ENCODE results near the gene UBD.

Gene UBD

DNA sequence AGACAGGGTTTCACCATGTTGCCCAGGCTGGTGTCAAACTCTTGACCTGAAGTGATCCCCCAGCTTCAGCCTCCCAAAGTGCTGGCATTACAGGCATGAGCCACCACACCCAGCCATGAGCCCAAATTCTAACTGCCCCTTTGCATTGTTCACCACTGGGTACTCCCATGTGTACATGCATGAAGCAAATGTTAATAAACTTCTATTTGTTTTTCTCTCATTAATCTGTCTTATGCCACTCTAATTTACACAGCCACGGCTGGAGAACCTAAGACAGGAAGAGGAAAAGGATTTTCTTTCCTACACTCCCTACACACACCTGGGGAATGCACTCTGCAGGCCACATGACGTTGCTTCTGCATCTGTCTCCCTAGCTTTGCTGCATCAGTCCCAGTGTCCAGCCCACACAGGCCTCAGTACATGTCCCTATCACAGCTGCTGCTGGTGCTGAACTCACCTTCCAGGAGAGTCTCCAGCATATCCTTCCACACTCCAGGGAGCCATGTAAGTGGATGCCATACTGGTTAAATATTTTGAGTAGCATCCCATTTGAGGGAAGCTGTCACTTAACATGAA, 38.7 kb upstream of the UBD start:
- Mint-ChIP-seq H3K9me3 (no peaks in the 10 kb centered on the region), H3K27me3 (ENCODE audit: low read depth) (no peaks in the 10 kb centered on the region), H3K27ac (no peak overlapping the region), H3K4me3 (no peak overlapping the region), H3K4me1 (peaks cover 21% of the 10 kb centered on the region), H3K36me3 (ENCODE audit: low read depth) (peaks cover 22% of the 10 kb centered on the region)
- TF ChIP-seq, protein P1, sequence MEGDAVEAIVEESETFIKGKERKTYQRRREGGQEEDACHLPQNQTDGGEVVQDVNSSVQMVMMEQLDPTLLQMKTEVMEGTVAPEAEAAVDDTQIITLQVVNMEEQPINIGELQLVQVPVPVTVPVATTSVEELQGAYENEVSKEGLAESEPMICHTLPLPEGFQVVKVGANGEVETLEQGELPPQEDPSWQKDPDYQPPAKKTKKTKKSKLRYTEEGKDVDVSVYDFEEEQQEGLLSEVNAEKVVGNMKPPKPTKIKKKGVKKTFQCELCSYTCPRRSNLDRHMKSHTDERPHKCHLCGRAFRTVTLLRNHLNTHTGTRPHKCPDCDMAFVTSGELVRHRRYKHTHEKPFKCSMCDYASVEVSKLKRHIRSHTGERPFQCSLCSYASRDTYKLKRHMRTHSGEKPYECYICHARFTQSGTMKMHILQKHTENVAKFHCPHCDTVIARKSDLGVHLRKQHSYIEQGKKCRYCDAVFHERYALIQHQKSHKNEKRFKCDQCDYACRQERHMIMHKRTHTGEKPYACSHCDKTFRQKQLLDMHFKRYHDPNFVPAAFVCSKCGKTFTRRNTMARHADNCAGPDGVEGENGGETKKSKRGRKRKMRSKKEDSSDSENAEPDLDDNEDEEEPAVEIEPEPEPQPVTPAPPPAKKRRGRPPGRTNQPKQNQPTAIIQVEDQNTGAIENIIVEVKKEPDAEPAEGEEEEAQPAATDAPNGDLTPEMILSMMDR (IDR thresholded peaks at IDR 0.05; ENCODE audit: unreplicated experiment in 3 of 3), result no peak

DNA sequence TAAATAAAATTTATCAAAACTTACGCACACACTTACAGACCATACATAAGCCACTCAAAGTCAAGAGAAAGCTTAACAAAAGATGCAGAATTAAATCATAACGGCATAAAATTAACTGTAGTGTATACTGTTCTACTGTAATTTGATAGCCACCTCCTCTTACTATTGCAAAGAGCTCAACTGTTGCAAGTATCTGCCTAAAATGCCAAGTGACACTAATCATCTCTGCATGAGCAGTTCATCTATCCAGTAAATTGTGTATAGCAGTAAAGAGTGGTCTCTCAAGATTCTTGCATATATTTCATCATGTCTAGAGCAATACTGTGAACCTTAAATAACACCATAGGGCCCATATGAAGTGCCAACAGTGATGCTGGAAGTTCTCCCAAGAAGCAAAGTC, 37.7 kb upstream of the UBD start:
- no peak overlapping the region for H3K27ac Mint-ChIP-seq
- TF ChIP-seq, protein P1 (IDR thresholded peaks at IDR 0.05; ENCODE audit: unreplicated experiment in 3 of 3), result no peak
- H3K4me1 Mint-ChIP-seq, result peaks cover 16% of the 10 kb centered on the region
- H3K27me3 Mint-ChIP-seq (ENCODE audit: low read depth), result no peaks in the 10 kb centered on the region
- peaks cover 11% of the 10 kb centered on the region for H3K36me3 Mint-ChIP-seq (ENCODE audit: low read depth)
- no peak overlapping the region for H3K4me3 Mint-ChIP-seq
- H3K9me3 Mint-ChIP-seq, result no peaks in the 10 kb centered on the region

DNA sequence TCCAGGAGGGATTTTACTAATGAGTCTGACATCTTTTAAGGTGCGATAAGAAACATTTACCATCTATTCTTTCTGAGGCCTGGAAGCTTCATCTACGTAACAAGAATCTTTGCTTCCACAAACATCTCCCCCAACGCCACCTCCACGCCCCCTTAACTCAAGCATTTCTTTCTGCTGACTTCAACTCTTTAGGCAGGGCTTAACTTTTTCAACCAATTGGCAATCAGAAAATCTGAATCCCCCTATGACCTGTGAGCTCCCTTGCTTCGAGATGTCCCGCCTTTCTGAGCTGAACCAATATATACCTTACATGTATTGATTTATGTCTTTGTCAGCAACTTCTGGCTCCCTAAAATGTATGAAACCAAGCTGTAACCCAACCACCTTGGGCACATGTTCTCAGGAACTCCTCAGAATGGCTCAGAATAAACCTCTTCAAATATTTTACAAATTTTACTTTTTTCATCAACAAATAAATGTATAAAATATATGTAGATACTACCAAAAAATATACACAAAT, 36.9 kb upstream of the UBD start:
- no peak overlapping the region for H3K27ac Mint-ChIP-seq
- H3K27me3 Mint-ChIP-seq (ENCODE audit: low read depth), result no peaks in the 10 kb centered on the region
- H3K9me3 Mint-ChIP-seq, result no peaks in the 10 kb centered on the region
- H3K36me3 Mint-ChIP-seq (ENCODE audit: low read depth), result peaks cover 4% of the 10 kb centered on the region
- H3K4me1 Mint-ChIP-seq, result peaks cover 16% of the 10 kb centered on the region
- TF ChIP-seq, protein P1 (IDR thresholded peaks at IDR 0.05; ENCODE audit: unreplicated experiment in 3 of 3), result no peak
- H3K4me3 Mint-ChIP-seq, result no peak overlapping the region

DNA sequence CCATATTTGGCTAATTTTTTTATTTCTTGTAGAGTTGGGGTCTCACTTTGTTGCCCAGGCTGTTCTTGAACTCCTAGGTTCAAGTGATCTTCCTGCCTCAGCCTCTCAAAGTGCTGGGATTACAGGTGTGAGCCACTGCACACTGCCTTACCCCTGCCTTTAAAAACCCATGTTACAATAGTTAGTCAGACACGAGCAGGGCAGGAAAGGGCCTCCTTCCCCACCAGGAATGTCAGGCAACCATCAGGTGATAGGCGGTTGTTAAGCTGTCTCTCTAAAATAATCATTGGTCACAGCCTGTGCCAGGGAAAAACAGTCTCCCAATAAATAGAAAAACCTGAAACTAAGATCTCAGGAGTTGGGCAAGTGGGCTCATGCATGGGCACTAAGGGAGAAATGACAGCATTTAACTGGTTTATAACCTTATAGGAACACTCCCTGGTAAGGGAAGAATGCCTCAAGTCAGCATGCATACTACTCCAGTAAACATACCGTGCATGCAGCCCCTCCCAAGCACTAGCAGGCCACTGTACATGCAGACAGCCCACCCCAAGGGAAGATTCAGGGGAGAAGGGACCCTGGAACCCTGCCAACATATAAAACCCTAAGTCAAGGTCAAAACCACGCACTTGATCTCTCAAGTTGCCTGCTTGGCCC, 33.8 kb upstream of the UBD start:
- H3K4me1 Mint-ChIP-seq, result peaks cover 16% of the 10 kb centered on the region
- peak overlapping the region in 1 of 3 experiments; percentile 18 for H3K27ac Mint-ChIP-seq
- H3K9me3 Mint-ChIP-seq, result no peaks in the 10 kb centered on the region
- no peaks in the 10 kb centered on the region for H3K27me3 Mint-ChIP-seq (ENCODE audit: low read depth)
- H3K4me3 Mint-ChIP-seq, result no peak overlapping the region
- no peaks in the 10 kb centered on the region for H3K36me3 Mint-ChIP-seq (ENCODE audit: low read depth)
- TF ChIP-seq, protein P1 (IDR thresholded peaks at IDR 0.05; ENCODE audit: unreplicated experiment in 3 of 3), result no peak

DNA sequence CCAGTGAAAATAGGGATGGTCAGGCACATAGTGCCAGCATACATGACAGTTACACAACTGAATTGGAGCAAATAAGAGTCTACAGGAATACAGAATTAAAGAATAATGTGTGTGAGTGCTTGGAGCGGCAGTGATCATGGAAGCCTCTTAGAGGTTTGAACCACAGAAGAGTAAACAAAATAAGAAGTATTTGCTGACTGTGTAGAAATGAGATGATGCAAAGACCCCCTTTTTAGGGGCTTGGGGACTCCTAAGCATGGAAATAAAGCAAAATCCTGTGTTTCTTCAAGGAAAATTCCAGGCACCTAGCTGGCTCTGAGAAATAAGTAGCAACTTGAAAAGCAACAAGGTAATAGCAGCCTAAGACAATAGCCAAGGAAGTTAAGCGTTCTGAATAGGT, 32.1 kb upstream of the UBD start:
- H3K4me3 Mint-ChIP-seq, result no peak overlapping the region
- TF ChIP-seq, protein P1 (IDR thresholded peaks at IDR 0.05; ENCODE audit: unreplicated experiment in 3 of 3), result no peak
- no peak overlapping the region for H3K27ac Mint-ChIP-seq
- H3K27me3 Mint-ChIP-seq (ENCODE audit: low read depth), result no peaks in the 10 kb centered on the region
- no peaks in the 10 kb centered on the region for H3K9me3 Mint-ChIP-seq
- H3K4me1 Mint-ChIP-seq, result peaks cover 12% of the 10 kb centered on the region
- no peaks in the 10 kb centered on the region for H3K36me3 Mint-ChIP-seq (ENCODE audit: low read depth)

Data from nephron (organoid).